CD1c-positive myeloid dendritic cell (primary cell): ENCODE data around the gene PHLDA1.
"Not testable (repeated sequence)": the region's sequence is repeated elsewhere in the genome, so short reads cannot be mapped to it uniquely, and the experiment has no call there.

Source experiments
- DNase-seq: peaks from one replicate; pipeline ENCODE4 v3.0.0-alpha.2; 2016; ENCODE audit errors: extremely low spot score

The PHLDA1 gene

DNA sequence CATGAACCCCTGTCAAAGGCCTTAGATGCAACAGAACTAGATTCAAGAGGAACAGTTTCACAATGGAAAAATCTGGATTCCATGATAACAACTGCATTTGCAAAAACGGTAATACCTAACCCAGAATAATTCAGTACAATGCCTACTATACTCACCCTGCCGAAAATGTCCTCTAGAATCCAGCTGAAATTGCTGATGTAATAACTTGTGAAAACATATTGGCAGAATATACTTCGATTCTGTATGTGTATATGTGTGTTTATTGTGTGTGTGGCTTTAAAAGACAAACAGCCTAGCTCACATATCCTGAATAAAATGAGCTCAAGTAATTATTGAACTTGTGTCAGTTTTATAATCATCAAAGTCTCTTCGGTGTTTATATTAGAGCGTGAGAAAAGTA is 46.0 kb downstream of the PHLDA1 start:
- DNase-seq = no peak

DNA sequence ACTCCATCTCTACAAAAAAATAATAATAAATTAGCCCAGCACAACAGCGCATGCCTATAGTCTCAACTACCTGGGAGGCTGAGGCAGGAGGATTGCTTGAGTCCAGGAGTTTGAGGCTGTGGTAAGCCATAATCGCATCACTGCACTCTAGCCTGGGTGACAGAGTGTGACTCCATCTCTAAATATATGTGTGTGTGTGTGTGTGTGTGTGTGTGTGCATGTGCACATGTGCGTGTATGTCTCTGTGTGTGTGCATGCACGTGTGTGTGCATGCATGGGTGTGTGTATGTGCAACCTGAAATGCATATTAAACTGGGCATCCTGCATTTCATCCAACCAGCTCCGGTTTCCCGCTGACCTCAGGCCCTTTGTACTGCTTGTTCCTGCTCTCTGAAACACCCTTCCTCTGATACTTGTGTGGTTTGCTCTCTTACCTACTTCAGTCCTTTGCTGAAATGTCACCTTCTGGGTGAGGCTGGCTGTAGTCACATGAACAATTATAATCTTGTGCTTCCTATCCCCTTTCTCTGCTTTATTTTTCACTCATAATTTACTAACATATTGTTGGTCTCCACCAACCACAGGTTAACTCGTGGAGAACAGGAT is 46.9 kb downstream of the PHLDA1 start:
- DNase-seq = no peak

DNA sequence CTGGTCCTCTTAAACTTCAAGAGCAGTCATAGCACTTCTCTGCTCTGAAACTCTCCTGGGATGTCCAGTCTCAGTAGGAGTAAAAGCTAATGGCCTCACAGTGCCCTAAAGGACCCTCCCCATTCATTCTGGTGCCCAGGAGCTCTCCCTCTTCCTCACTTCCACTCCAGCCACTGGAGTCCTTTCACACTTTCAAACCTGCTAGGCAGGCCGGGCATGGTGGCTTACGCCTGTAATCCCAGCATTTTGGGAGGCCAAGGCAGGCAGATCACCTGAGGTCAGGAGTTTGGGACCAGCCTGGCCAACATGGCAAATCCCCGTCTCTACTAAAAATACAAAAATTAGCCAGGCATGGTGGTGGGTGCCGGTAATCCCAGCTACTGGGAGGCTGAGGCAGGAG is 47.7 kb downstream of the PHLDA1 start:
- DNase-seq = not testable (repeated sequence)

DNA sequence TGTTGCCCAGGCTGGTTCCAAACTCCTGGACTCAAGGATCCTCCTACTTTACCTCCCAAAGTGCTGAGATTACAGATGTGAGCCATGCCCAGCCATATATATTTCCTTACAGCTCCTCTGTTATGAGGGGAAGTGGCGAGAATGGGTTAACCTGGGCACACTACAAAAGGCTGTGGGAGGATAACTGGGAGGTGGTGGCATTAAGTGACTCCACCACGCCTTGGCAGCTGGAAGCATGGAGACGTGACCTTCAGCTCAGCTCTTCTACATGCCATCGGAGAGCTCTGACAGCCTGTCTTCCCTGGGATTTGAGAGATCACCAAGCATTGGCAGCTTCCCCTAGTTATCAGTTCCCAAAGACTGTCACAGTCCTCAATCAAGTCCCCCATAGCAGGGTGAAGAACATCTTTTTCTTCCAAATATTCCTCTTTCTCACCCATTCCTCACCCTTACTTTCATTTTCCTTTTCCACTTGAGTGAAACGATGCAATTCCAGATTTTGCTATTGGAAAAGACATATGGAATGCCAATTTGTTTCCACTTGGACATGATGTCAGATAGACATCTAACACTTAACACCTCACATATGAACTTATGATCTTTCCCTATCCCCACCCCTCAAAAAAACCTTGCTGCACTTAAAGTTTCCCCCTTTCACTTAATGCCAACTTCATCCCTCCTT is 48.5 kb downstream of the PHLDA1 start:
- DNase-seq = peak; percentile 17

DNA sequence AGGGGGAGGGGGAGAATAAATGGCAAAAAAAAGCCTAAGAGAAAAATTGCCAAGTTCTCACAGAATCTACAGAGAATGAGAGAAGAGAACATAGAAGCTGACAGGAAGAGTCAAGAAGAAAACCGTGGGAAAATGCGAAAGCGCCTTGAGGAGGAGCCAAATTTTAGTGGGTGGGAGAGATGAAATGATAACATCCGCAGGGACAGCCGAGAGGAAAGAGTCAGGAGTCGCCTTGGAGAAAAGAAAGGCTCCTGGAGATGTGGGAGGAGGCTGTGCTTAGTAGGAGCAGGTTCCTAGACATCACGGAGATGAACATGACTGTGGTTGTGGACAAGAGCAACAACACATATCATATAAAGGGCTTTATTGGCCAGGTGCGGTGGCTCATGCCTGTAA is 49.4 kb downstream of the PHLDA1 start:
- DNase-seq = no peak

DNA sequence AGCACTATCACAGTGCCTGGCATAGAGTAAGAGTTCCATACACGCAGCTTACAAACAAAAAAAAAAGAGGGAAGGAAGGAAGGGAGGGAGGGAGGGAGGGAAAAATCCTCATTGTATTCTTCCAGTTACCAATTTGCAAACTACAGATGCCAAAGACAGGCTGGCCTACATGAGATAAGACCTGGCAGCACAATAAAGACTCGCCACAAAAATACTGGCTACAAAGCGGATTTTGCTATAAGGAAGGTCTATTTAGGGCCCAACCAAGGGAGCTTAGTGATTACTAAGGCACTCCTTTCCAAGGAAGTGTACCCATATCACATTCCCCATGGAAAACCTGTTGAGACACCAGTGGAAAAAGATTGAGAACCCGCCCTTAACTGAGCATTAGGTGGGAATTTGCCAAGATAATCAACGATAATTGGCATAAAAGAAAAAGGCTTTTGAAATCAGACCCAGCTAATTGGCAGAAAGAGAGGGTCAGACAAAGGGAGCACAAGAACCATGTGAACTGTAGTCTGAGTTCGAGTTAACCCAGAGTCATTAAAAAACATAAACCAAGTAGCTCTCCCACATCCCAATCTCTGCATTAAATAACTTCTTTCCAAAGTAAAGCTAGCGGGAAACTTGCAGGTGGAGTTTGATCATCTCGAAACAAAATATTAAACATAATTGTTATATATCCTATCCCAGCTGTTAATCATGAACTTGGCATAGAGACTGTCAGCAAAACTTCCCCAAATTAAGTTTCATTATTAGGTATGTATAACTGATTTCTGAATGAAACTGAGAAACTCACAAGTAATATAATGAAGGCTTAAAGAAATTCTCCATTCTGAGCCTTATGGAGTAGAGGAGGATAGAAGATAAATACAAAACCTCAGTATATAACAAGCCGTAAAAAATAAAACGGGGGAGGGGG is 50.1 kb downstream of the PHLDA1 start:
- peak; percentile 78 for DNase-seq

DNA sequence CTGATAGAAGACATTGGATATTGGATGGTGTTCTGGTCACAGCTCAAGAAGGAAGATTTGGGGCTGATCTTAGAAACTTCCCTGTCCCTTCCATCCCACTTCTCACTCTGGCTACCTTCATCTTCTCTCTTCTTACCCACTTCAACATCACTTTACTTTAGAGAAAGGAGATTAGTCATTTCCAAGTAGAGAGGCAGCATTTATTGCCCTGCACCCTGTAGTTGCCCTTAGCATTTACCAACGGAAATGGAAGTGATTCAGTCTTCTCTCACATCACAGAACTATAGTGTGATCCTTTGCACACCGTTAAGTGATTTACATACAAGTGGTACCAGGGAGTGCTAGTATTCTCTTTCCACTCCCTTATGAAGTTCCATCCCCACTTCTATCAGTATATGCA is 52.4 kb downstream of the PHLDA1 start:
- DNase-seq = peak; percentile 65

DNA sequence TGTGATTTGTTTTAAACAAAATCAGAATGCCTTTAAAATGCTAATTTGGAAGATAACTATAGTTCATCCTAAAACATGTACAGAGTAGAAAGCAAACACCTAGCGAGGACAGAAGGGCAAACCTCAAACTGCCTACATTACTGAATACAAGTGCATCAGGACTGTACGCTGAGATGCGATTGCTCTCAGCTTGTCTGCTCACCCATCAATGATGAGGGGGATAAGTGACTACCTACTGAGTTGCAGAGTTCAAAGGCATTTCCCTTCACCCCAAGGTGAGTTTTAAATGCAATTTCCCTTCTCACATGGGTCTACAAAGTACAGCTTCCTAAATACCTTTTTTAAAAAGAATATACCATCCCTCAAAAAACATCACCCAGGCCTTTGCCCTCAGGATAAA is 52.9 kb downstream of the PHLDA1 start:
- DNase-seq = no peak

DNA sequence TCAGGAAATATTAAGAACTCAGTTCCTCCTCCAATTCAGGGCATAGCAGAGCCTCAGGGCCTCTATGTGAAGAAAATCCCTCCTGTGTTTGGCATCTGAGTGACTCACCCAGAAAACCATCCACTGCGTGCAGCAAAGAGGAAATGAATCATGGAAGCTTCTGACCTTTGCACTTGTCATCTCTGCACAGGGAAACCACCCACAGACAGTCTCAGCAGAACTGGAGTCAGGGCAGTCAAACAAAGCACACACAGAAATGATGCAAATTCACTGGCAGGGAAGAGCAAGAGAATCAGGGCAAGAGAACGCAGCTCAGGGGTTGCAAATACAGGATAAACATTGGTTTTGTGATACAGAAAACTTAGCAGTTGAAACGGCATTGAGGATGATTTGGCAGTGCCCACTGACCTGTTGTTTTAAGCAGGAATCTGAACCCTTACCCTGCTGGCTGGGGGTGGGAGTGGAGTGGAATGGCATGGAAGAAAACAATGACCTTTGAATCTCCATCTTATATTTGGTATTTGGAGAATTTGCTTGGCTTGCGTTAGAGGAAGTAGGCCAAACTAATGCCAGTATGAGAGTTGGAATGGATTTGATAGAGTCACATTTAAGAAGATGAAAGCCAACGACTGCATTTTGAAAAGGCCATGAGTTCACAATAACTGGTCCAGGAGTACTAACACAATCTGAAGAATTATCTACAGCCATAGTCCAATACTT is 53.5 kb downstream of the PHLDA1 start:
- peak; percentile 97 for DNase-seq

DNA sequence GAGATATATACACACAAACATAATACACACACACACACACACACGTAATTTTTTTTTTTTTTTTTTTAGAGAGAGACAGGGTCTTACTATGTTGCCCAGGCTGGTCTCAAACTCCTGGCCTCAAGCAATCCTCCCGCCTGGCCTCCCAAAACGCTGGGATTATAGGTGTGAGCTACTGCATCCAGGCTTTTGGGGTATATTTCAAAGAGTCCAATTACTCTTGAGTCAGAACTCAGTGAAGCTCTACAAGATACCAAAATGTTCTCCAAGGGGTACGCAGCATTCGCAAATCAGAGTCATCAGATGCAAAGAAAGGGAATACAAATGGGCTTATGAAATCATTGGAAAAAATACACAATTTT is 54.0 kb downstream of the PHLDA1 start:
- no peak for DNase-seq

DNA sequence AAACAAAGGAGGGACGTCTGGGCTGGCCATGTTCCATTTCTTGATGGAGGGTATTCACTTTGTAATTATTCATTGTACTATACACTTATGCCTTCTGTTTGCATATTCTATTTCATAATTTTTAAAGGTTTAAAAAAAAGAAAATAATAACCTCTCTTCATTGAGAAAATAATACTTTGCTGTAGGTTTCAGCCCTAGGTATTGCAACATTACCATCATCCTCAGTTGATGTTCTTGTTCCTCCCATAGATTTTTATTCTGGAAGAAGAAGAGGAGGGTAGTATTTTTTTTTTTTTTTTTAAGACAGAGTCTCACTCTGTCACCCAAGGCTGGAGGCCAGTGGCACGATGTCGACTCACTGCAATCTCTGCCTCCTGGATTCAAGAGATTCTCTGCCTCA is 54.7 kb downstream of the PHLDA1 start:
- no peak for DNase-seq

DNA sequence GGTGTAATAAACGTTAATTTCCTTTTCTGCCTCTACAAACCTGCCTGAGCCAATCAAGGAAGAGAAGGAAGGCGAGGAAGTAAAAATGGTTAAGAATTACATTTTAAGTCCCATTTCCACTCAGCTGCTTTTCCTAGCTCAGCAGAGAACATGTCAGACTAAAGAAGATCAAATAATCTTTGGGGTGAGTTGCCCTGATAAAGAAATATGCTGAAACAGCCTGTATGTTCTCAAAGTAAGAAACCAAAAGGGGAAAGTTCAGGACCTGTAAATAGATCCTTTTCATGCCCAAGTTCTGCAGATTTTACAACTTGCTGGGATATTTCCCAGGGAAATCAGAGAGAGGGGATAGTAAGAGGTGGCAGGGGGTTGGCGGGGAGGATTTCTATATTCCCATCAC is 55.5 kb downstream of the PHLDA1 start:
- no peak for DNase-seq

DNA sequence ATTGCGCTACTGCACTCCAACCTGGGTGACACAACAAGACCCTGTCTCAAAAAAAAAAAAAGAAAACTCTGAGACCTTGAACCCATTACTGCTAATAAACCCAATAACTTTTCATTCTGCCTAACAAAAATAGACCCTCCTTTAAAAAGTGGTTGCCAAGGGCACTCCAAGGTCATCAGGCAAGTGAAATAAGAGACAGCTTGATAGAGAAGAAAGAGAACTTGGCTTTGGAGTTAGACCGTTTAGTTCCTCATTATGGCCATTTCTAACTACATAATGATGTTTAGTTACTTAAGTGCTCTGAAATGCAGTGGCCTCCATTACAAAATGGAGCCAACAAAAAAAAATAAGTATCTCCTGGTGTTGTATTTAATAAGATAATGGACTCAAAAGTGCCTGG is 55.9 kb downstream of the PHLDA1 start:
- peak; percentile 62 for DNase-seq
